ENCODE results near the gene COPE. TPM values are rescaled to one million over a fixed set of nuclear protein-coding genes. Genes with fewer than 3 reads are reported as not detected.

The COPE gene
- polyA plus RNA-seq, 1 experiment, result 309 TPM

- Histone ChIP-seq H3K27me3 (ENCODE audit: control insufficient read depth, insufficient read depth, low read length) (no peaks in the 10 kb centered on the region), H3K4me3 (ENCODE audit: low read depth, low read length) (no peak overlapping the region), H3K36me3 (ENCODE audit: control insufficient read depth, insufficient read depth, low read length) (peaks cover 25% of the 10 kb centered on the region)
- CTCF ChIA-PET, result no interaction called here
- TF ChIP-seq CTCF (IDR thresholded peaks at IDR 0.05; ENCODE audit: insufficient read depth, low read depth, low read length), result no peak
- POLR2A ChIA-PET, result no interaction called here
- no peak for DNase-seq (ENCODE audit: low read depth)
These were observed 50.1 kb downstream of the COPE start for GRCh38 chr19:18869023-18869618.

DNA sequence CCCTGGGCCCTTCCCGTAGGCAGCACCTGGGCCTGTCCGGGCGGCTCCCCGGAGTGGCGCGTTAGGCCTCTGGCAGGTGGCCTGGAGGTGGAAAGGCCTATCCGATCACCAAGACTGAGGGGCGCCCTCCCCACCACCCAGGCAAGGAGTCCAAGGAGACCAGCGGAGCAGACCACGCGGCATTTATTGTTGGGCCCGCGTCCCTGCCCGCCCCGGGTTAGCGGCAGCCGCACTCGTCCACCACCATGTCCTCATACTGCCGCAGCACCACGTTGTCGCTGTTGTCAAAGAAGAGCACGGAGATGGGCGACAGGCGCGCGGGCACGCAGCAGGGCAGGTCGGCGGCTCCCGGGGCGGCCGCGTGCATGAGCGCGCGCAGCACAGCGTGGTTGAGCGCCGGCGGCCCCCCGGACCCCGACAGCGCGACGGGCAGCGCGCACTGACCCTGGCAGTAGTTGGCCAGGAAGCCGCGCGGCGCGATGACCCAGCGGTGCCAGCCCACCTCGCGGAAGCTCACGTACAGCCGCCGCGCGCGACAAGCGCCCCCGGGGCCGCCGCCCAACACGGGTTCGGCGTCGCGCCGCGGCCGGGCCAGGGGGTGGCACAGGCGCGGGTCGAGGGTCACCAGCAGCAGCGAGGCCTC is 50.7 kb downstream of the COPE start:
- POLR2A ChIA-PET, result no interaction called here
- CTCF ChIA-PET, result interaction anchor here (2.7 kb wide), 1 partner anchor 17 kb away, joined by 23 read pairs; no protein-coding TSS in a partner anchor
- Histone ChIP-seq H3K4me3 (ENCODE audit: low read depth, low read length) (no peak overlapping the region), H3K36me3 (ENCODE audit: control insufficient read depth, insufficient read depth, low read length) (peaks cover 30% of the 10 kb centered on the region), H3K27me3 (ENCODE audit: control insufficient read depth, insufficient read depth, low read length) (no peaks in the 10 kb centered on the region)
- DNase-seq (ENCODE audit: low read depth), result no peak
- TF ChIP-seq CTCF (IDR thresholded peaks at IDR 0.05; ENCODE audit: insufficient read depth, low read depth, low read length), result no peak

DNA sequence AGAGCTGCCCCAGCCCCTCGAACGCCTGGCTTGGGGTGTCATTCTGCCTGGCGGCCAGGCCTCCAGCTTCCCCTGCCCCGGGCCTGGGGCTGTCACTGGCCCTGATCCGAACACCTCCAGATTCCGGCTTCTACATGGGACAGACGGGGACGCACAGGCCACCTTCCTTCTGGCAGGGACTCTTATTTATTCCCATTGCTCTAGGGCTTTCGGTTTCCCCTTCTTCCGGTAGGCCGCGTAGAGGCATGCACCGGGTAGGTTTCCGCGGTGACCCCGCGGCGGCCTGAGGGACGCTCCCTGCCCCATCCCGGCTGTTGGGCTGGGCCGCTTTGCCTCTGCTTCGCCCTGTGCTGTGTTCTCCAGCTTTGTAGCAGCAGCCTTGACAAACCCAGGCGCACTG is 51.4 kb downstream of the COPE start:
- Histone ChIP-seq H3K27me3 (ENCODE audit: control insufficient read depth, insufficient read depth, low read length) (no peaks in the 10 kb centered on the region), H3K4me3 (ENCODE audit: low read depth, low read length) (no peak overlapping the region), H3K36me3 (ENCODE audit: control insufficient read depth, insufficient read depth, low read length) (peaks cover 37% of the 10 kb centered on the region)
- ChIA-PET CTCF (interaction anchor here (0.7 to 4.0 kb wide), 10 partner anchors 8 to 401 kb away, joined by 3 to 30 read pairs (median 10); partner anchors contain the start of genes REX1BD and UBA52), POLR2A (no interaction called here)
- TF ChIP-seq CTCF (IDR thresholded peaks at IDR 0.05; ENCODE audit: insufficient read depth, low read depth, low read length), result no peak
- DNase-seq (ENCODE audit: low read depth), result no peak

DNA sequence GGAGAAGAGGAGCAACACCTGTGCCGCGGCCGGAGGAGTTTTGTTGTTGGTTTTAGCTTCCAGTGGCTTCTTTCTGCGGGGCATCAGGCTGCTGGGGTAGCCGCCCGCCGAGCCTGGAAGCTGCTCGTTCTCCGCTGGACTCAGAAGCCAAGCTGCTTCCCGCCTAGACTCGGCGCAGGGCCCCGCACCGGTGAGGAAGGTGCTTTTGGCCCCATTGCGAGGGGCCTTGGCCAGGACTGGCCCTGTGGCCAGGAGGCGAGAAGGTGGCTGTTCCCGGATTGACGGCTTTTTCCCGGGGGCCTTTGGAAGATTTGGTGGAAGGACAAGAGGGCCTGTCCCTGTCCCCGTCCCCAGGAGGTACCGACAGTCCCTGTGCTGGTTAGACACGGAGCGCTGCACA is 52.0 kb downstream of the COPE start:
- ChIA-PET POLR2A (no interaction called here), CTCF (interaction anchor here (0.7 to 4.0 kb wide), 14 partner anchors 9 to 416 kb away, joined by 3 to 30 read pairs (median 8); partner anchors contain the start of genes CERS1, REX1BD and UBA52)
- peaks cover 39% of the 10 kb centered on the region for H3K36me3 ChIP-seq (ENCODE audit: control insufficient read depth, insufficient read depth, low read length)
- no peak for DNase-seq (ENCODE audit: low read depth)
- no peak overlapping the region for H3K4me3 ChIP-seq (ENCODE audit: low read depth, low read length)
- TF ChIP-seq CTCF (IDR thresholded peaks at IDR 0.05; ENCODE audit: insufficient read depth, low read depth, low read length), result no peak; the same call in 1 of the 2 replicates
- no peaks in the 10 kb centered on the region for H3K27me3 ChIP-seq (ENCODE audit: control insufficient read depth, insufficient read depth, low read length)

DNA sequence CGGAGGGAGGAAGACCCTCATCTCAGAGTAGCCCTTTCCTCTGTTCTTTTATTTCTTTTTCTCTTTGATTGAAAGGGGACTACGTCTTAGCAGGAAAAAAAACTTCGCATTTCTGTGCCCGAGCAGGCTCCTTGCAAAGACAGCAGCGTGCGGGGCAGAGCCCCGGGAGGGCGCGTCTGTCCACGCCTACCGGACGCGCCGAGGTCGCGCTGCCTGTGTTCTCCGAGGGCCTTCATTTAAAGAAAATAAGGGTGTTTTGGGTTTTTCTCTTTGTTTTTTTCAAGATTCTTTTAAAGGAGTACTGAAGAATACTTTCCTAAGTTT is 52.4 kb downstream of the COPE start:
- CTCF ChIA-PET, result interaction anchor here (0.7 to 4.0 kb wide), 16 partner anchors 8 to 416 kb away, joined by 3 to 30 read pairs (median 8); partner anchors contain the start of genes CERS1 and REX1BD
- H3K27me3 ChIP-seq (ENCODE audit: control insufficient read depth, insufficient read depth, low read length), result no peaks in the 10 kb centered on the region
- POLR2A ChIA-PET, result no interaction called here
- no peak for TF ChIP-seq CTCF (IDR thresholded peaks at IDR 0.05; ENCODE audit: insufficient read depth, low read depth, low read length)
- peaks cover 43% of the 10 kb centered on the region for H3K36me3 ChIP-seq (ENCODE audit: control insufficient read depth, insufficient read depth, low read length)
- no peak for DNase-seq (ENCODE audit: low read depth)
- no peak overlapping the region for H3K4me3 ChIP-seq (ENCODE audit: low read depth, low read length)

Data from BJ (cell line).